ENCODE measurements around the gene LRRC74B.
"Not testable (repeated sequence)": the region's sequence is repeated elsewhere in the genome, so short reads cannot be mapped to it uniquely, and the experiment has no call there.

LRRC74B gene

DNA sequence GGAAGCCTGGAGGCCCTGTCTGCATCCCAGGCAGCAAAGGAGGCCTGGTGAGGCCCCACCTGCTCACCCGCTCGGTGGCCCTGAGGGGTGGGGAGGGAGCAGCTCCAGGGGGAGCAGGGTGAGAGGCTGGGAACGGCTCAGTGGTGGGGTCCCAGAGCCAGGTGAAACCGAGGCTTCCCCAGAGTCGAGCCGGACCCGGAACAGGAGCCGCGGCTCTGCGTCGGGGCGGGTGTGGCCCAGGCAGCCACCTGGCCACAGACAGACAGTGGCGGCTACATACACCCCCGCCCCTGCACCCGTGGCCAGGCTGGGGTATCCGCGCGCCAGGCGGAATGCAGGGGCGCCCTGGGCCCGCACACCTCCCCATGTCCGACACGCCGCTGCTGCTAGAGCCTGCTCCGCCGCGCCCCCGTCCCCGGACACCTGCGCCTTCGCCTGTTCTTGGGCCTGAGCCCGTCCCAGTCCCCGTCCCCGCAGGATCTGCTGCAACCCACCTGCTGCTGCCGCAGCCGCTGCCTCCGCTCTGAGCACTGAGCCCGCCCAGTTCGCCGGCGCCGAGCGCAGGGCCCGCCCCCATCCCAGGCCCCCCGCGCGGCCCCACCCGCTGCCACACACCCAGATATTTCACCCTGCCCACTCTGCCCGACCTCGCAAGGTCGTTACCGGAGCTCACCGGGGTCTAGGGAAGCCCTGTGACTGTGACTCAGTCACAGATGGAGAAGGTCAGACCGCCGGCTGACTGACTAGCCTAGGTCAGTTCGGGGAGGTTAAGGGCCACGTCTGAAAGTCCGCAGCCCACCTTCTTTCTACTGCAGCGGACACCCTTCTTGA is 13.5 kb upstream of the LRRC74B start, which contains the start of gene SLC7A4:
Gene SLC7A4, minus strand, starts transcription at position 525 of the 831 bp plus-strand sequence. CDS start 749 bp downstream, outside the sequence.
- no peak for DNase-seq

- DNase-seq: no peak
Measured at GRCh38 chr22:21032868-21033688, 12.7 kb upstream of the LRRC74B start.

DNA sequence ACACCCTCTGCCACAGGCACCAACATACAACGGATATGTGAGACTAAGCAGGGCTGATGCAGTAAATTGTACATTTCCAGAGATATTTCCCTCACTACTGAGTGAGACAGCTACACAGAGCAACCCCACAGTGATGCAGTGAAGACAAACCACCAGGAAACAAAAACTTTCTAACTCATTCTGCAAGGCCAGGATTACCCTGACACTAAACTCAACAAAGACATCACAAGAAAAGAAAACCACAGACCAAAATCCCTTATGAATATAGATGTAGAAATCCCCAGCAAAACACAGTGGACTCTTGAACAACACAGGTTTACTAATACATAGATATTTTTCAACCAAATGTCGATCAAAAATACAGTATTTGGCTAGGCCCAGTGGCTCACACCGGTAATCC is 11.9 kb upstream of the LRRC74B start:
- no peak for DNase-seq

- DNase-seq: no peak
Measured at GRCh38 chr22:21034989-21035388, 10.8 kb upstream of the LRRC74B start.

- no peak for DNase-seq
Measured at GRCh38 chr22:21038405-21038804, 7.3 kb upstream of the LRRC74B start.

GRCh38 chr22:21039158-21039557 is 6.6 kb upstream of the LRRC74B start:
- DNase-seq: not testable (repeated sequence)

GRCh38 chr22:21041937-21042336 is 3.8 kb upstream of the LRRC74B start:
- DNase-seq: no peak

- no peak for DNase-seq
Measured at GRCh38 chr22:21042978-21043859, 2.5 kb upstream of the LRRC74B start.

DNA sequence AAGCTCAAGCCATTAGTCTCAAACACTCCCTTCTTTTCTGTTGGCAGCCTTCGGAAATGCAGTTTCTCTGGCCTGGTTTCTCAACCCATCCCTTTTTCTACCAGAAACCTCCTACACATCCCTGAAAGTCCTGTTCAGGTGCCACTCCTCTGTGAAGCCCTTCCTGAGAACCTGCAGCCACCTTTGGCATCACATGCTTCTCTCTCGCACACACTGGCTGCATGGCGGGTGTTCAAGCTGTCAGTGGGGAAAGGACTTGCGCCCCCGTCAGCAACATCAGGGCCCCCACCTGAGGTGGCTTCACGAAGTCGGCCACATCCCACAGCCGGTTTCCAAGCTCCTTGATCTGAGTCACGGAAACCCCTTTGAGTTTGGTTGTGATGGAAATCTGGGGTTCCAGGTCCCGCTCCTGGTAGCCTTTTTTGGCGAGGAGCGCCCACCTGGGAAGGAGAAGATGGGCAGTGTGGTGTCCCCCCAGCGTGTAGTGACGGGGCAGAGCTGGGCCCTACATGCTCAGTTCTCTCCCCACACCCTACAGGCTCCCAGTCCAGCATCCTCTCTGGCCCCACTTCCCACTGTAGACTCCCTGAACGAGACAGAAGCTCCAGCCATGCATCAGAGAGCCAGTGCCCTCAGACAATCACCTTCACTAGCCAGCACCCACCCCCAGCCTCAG is 1.7 kb upstream of the LRRC74B start:
- DNase-seq: no peak

- no peak for DNase-seq
Measured at GRCh38 chr22:21044931-21045584, 688 bp upstream of the LRRC74B start.

DNA sequence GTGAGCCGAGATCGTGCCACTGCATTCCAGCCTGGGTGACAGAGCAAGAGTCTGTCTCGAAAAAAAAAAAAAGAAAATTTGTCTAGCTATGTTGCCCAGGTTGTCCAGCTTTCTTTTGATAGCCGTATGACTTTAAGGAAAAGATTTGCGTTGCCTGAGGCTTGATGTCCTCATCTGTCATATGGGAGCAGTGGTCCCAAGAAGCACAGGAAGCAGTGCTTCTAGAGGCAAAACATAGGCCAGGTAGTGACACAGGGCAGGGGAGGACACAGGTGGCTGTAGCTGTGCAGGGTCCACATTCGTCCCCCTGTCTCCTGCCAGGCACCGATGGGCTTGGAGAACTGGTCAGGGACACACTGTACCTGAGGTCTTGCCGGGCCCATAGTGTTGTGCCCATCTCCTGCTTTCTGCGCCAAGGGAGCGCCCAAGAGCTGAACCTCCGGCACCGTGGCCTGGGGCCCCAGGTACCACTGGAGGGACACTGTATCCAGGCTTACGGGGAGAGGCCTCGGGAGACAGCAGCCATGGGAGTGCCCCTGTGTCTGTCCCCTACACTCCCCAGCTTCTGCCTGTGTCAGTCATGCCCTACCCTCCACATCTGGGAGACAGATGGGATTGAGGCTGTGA is 1.4 kb downstream of the LRRC74B start:
- DNase-seq: no peak

DNA sequence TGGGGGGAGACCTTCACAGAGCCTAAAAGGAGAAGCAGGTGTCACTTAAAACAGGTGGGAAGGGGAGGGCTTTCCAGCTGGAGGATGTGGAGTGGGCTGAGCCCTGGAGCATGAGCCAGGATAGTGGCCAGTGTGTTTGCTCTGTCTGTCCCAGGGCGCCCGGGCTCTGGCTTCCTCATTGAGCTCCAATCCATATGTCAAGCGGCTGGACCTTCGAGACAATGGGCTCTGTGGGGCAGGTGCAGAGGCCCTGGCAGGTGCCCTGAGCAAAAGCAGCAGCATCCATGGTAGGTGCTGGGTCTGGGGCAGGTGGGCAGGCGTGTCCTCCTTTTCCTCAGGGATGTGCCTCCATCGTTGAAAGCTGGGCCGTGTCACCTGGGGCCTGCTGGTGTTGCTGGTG is 2.0 kb downstream of the LRRC74B start:
- DNase-seq: no peak

- not testable (repeated sequence) for DNase-seq
Measured at GRCh38 chr22:21048448-21048847, 2.7 kb downstream of the LRRC74B start.

GRCh38 chr22:21048965-21049364 is 3.2 kb downstream of the LRRC74B start:
- not testable (repeated sequence) for DNase-seq

DNA sequence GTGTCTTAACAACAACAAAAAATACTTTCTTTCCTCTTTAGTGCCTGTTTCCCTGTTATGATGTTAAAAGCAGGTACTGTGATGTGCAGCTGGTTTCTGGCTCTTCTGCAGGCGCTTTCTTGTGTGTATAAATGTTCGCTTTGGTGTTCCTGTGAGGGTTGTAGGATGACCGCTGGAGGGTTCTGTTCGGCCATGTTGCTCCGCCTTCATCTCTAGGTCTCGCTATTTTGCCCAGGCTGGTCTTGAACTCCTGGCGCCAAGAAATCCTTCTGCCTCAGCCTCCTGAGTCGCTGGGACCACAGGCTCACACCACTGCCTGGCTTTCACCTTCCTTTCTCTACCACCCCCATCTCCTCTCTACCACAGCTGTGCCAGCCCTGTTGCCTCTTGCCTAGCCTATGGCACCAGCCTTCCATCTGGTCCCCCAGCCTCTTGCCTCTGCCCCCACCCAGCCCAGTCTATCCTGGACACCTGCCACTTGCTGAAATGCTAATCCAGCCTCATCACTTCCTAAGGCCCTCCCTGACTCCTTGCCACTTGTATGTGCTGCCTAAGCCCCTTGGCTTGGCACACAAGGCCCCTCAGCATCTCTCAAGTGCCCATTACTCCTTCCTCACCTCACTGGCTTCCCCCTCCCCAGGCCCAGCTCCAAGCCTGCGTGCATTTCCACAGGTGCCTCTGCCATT is 5.5 kb downstream of the LRRC74B start:
- DNase-seq: no peak

- DNase-seq: no peak
Measured at GRCh38 chr22:21051831-21052400, 6.2 kb downstream of the LRRC74B start.

DNA sequence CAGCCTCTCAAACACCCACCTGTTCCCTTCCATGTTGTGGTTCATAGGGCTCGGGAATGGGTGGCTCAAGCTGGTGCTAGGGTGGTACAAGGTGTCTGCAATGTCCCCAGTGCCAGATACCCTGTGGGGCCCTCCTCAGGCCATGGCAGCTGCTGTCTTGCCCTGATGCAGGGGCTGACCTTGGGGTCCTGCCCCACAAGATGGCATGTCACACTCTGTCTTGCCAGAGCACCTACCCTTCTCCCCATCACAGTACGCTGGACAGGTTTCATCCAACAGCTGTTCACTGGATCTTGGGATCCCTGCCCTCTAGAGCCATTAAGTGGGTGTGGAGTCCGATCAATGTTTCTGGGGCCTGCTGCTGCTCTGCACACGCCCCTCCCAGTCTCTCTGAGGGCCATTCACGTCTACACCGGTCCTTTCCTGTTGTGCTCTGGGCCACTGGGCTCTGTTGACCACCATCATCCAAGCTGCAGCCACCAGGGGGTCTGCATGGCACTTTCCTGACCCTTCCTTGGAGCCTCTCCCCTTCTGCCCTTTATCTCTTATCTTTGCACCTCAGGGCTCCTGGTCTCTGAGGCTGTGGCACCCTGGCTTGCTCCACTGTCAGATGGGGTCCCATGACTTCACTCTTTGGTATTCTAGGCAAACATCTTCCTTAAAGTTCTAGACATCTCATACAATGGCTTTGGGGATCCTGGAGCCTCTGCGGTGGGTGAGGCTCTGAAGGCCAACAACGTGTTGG is 7.1 kb downstream of the LRRC74B start:
- DNase-seq: no peak

GRCh38 chr22:21054046-21054713 is 8.4 kb downstream of the LRRC74B start:
- DNase-seq: no peak
